LNCaP clone FGC (cell line): Measurements from ENCODE around the gene RMI2.

ENCODE experiments used
- DNase-seq: peaks from one replicate; pipeline ENCODE4 v3.0.0-alpha.2; 2011; ENCODE audit warnings: low read depth
- H3K4me3 ChIP-seq: 2 replicates; pipeline ENCODE4 v1.5.1; 2011; ENCODE audit warnings: mild to moderate bottlenecking, low read depth, low read length, control low read depth
- CTCF ChIP-seq: IDR thresholded peaks from 2 replicates; pipeline ENCODE4 v1.5.1; 2012; ENCODE audit warnings: mild to moderate bottlenecking; ENCODE audit not compliant: control insufficient read depth, insufficient read depth; ENCODE audit errors: extremely low read depth

Gene RMI2

DNA sequence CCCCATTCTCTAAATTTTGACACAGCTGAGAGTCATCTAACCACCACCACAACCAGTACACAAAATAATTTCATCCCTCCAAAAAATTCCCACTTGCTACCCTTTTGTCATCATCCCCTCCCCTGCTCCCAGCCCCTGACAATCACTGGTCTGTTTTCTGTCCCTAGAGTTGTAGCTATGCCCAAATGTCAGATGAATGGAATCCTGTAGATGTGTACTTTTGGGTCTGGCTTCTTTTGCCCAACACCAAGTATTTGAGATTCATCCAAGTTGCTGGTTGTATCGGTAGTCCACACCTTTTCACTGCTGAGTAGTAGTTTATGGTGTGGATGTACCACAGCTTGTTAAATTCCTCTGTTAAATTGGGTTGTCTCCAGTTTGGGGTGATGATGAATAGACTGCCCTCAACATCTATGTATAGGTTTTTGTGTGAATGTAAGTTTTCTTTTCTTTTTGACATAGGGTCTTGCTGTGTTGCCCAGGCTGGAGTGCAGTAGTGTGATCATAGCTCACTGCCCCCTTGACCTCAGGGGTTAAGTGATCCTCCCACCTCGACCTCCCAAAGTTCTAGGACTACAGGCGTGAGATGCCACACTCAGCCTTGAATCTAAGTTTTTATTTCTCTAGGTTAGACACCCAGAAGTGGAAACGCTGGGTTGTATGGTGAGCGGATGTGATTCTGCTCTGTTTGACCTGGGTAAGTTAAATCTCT is 14.6 kb upstream of the RMI2 start:
- DNase-seq, result no peak
- H3K4me3 ChIP-seq, result no peak overlapping the region
- no peak for TF ChIP-seq CTCF

GRCh38 chr16:11331967-11332366 is 13.3 kb upstream of the RMI2 start:
- DNase-seq, result no peak
- TF ChIP-seq CTCF, result no peak
- no peak overlapping the region for H3K4me3 ChIP-seq

DNA sequence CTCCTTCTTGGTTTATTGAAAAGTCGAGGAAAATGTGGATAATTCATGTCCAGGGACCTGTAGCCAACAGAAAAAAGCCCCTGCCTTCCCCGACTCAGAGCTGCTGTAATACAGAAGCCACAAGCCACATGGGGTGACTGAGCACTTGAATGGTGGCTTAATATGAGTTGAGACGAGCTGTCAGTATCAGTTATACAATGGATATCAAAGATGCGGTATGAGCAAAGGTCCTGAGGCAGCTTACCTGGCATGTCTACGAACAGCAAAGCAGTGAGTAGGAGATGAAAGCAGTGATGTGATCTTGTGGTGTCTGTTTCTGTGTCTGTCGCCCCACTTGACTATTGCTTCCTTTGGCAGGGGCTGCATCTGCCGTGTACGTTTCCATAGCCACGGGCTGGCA is 12.2 kb upstream of the RMI2 start:
- no peak overlapping the region for H3K4me3 ChIP-seq
- no peak for DNase-seq
- no peak for TF ChIP-seq CTCF

DNA sequence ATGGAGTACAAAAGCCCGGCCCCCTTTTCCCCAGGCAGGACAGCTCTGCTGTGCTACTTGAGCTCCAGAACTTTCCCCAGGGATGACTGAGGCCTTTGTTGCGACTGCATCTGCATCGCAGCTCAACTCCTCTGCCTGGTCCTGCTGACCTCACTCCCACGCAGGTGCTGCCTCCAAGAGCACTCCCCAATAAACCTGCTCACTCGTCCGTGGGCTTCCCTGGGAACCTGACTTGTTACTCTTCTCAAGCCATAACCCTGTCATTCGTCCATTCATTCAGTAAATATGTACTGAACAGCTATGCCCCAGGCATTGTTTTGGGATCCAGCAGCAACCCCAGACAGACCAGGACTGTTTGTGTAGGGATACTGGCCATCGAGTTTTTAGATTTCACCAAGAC is 11.6 kb upstream of the RMI2 start:
- TF ChIP-seq CTCF, result no peak
- no peak for DNase-seq
- no peak overlapping the region for H3K4me3 ChIP-seq

DNA sequence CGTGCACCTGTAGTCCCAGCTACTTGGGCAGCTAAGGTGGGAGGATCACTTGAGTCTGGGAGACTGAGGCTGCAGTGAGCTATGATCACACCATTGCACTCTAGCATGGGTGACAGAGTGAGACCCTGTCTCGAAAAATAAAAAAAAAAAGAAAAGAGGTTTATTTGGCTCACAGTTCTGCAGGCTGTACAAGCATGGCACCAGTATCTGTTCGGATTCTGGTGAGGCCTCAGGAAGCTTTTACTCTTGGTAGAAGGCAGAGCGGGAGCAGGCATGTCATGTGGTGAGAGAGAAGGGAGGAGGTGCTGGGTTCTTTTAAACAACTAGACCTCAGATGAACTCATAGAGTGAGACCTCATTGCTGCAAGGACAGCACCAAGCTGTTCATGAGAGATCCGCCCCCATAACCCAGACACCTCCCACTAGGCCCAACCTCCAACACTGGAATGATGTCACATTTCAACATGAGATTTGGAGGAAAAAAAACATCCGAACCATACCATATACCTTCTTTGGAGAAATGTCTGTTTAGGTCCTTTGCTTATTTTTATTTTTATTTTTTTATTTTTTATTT is 10.3 kb upstream of the RMI2 start:
- H3K4me3 ChIP-seq, result no peak overlapping the region
- no peak for DNase-seq
- TF ChIP-seq CTCF, result no peak

DNA sequence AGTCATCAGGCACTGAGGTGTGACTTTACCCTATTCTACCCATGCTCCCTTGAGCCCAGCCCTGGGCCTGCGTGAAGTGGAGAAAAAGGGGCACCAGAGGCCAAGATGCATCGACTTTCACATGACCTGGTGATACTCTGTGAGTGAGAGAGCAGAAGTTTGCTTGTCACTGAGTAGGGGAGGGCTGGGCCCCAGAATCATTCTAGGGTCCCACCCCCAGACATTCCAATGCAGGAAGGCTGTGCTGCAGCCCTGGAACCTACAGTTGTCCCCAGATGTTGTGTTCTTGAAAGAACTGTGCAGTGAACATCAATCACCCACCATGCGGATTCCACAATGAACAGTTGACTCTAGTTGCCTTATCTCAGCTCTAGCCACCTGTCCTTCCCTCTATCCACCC is 6.2 kb upstream of the RMI2 start:
- DNase-seq, result no peak
- TF ChIP-seq CTCF, result no peak
- H3K4me3 ChIP-seq, result no peak overlapping the region

DNA sequence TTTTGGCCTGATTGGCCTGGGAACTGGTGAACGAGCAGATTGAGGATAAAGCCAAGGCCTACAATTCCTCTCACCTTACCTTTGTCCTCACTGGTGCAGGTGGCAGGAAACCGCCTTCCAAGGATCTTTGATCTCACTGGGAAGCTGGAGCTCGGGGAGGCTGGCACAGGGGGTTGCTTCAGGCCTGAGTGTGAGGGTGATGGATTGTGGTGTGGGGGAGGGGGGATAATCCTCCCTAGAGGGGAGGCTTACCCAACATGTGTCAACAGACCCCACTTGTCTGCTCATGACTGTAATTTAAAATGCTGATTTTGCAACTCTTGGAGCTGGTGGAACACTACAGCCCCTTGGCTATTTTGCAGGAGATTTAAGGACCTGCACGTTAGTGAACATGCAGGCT is 4.5 kb upstream of the RMI2 start:
- no peak overlapping the region for H3K4me3 ChIP-seq
- no peak for TF ChIP-seq CTCF
- DNase-seq, result no peak
